Loucy (cell line): ENCODE results near the gene VWA5B2.

Source experiments
- H2AFZ ChIP-seq: fragments of 200-600 bp; sonication (generic); 2 replicates; pipeline ENCODE4 v1.6.0; 2016; ENCODE audit warnings: antibody characterized with exemption, mild to moderate bottlenecking, low read length, moderate library complexity
- H3F3A ChIP-seq: fragments of 200-600 bp; 2 replicates; pipeline ENCODE4 v1.6.0; 2016; ENCODE audit warnings: antibody characterized with exemption, low read depth, mild to moderate bottlenecking
- H3K27me3 ChIP-seq: fragments of 200-600 bp; sonication (generic); 2 replicates; pipeline ENCODE4 v1.6.1; 2014; ENCODE audit warnings: low read length, mild to moderate bottlenecking; ENCODE audit not compliant: insufficient read depth, poor library complexity, severe bottlenecking
- H3K36me3 ChIP-seq: fragments of 200-600 bp; sonication (generic); 2 replicates; pipeline ENCODE4 v1.6.1; 2016; ENCODE audit warnings: low read length; ENCODE audit not compliant: insufficient read depth
- H3K4me1 ChIP-seq: fragments of 200-600 bp; sonication (generic); 2 replicates; pipeline ENCODE4 v1.5.1; 2014; ENCODE audit warnings: low read length, mild to moderate bottlenecking; ENCODE audit not compliant: insufficient read depth, poor library complexity, severe bottlenecking
- H3K4me2 ChIP-seq: fragments of 200-600 bp; sonication (generic); 2 replicates; pipeline ENCODE4 v1.6.0; 2014; ENCODE audit warnings: antibody characterized with exemption, low read length, low read depth, mild to moderate bottlenecking; ENCODE audit not compliant: poor library complexity, severe bottlenecking
- H3K4me3 ChIP-seq: fragments of 200-600 bp; sonication (generic); 2 replicates; pipeline ENCODE4 v1.5.1; 2014; ENCODE audit warnings: low read length, mild to moderate bottlenecking, mixed read lengths; ENCODE audit not compliant: poor library complexity, severe bottlenecking
- H3K79me2 ChIP-seq: fragments of 200-600 bp; sonication (generic); 2 replicates; pipeline ENCODE4 v1.6.1; 2014; ENCODE audit warnings: low read length; ENCODE audit not compliant: insufficient read depth
- H3K9ac ChIP-seq: fragments of 200-600 bp; sonication (generic); 2 replicates; pipeline ENCODE4 v1.6.0; 2014; ENCODE audit warnings: mild to moderate bottlenecking, low read depth, low read length, moderate library complexity; ENCODE audit not compliant: poor library complexity, severe bottlenecking
- H3K9me2 ChIP-seq: fragments of 200-600 bp; sonication (generic); replicated peaks from 2 replicates; pipeline ENCODE4 v1.6.1; 2016; ENCODE audit warnings: low read depth, low read length, mixed read lengths
- H3K9me3 ChIP-seq: fragments of 200-600 bp; sonication (generic); 2 replicates; pipeline ENCODE4 v1.6.1; 2014; ENCODE audit warnings: mild to moderate bottlenecking, antibody characterized with exemption, low read length, low read depth; ENCODE audit not compliant: insufficient read depth
- H4K20me1 ChIP-seq: fragments of 200-600 bp; sonication (generic); 2 replicates; pipeline ENCODE4 v1.6.0; 2014; ENCODE audit warnings: antibody characterized with exemption, low read length, mild to moderate bottlenecking; ENCODE audit not compliant: insufficient read depth, poor library complexity, severe bottlenecking
- EZH2phosphoT487 ChIP-seq: fragments of 200-600 bp; IDR thresholded peaks from 2 replicates; pipeline ENCODE4 v1.6.1; 2018; ENCODE audit warnings: antibody characterized with exemption, mild to moderate bottlenecking, moderate library complexity, borderline replicate concordance
- TF ChIP-seq, protein P1 (sequence below): fragments of 200-600 bp; sonication (generic); conservative IDR thresholded peaks from 2 replicates; pipeline ENCODE4 v1.5.1; 2014; ENCODE audit warnings: mild to moderate bottlenecking, antibody characterized with exemption, low read length

VWA5B2 gene

DNA sequence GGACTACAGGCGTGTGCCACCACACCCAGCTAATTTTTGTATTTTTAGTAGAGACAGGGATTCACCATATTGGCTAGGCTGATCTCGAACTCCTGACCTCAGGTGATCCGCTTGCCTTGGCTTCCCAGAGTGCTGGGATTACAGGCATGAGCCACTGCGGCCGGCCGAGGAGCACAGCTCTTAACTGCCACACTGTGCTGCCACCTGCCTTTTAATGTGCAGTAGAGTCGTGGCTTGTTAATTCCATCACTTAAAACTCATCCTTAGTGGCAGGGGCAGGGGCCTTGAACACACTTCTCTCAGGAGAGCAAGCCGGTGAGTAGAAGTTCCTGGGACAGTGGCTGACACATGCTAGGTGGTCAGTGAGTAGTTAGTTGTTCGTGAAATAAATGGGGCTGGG, 30.9 kb upstream of the VWA5B2 start:
- Histone ChIP-seq H3F3A (no peaks in the 10 kb centered on the region), H2AFZ (no peak overlapping the region), H3K27me3 (no peaks in the 10 kb centered on the region), H3K9me3 (no peaks in the 10 kb centered on the region), H3K4me2 (no peak overlapping the region), H3K79me2 (no peaks in the 10 kb centered on the region), H3K4me1 (no peaks in the 10 kb centered on the region), H4K20me1 (no peaks in the 10 kb centered on the region), H3K36me3 (peaks cover 16% of the 10 kb centered on the region; the same call in 1 of the 2 replicates), H3K9ac (no peak overlapping the region), H3K4me3 (no peak overlapping the region), H3K9me2 (no peaks in the 10 kb centered on the region)
- no peak for TF ChIP-seq EZH2phosphoT487
- TF ChIP-seq, protein P1, sequence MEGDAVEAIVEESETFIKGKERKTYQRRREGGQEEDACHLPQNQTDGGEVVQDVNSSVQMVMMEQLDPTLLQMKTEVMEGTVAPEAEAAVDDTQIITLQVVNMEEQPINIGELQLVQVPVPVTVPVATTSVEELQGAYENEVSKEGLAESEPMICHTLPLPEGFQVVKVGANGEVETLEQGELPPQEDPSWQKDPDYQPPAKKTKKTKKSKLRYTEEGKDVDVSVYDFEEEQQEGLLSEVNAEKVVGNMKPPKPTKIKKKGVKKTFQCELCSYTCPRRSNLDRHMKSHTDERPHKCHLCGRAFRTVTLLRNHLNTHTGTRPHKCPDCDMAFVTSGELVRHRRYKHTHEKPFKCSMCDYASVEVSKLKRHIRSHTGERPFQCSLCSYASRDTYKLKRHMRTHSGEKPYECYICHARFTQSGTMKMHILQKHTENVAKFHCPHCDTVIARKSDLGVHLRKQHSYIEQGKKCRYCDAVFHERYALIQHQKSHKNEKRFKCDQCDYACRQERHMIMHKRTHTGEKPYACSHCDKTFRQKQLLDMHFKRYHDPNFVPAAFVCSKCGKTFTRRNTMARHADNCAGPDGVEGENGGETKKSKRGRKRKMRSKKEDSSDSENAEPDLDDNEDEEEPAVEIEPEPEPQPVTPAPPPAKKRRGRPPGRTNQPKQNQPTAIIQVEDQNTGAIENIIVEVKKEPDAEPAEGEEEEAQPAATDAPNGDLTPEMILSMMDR: no peak

DNA sequence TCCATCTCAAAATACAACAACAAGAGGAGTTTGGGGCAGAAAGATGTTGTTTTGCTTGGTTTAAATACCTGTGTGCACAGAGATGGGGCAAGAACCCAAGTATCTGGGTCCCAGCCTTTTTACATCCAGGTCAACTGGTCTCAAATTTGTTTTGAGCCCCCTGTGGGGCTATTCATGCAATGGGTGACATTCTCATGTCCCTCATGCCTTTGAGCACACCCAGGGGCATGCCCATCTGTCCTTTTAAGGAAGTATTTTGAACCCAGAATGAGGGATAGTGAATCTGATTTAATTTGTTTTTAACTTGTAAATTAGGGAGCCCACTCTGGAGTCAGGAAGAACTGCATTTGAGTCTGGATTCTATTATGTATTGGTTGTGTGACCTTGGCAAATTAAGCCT, 28.6 kb upstream of the VWA5B2 start:
- no peak overlapping the region for H3K4me2 ChIP-seq
- no peaks in the 10 kb centered on the region for H4K20me1 ChIP-seq
- H3K4me3 ChIP-seq: no peak overlapping the region
- no peak overlapping the region for H2AFZ ChIP-seq
- no peaks in the 10 kb centered on the region for H3K9me3 ChIP-seq
- H3K36me3 ChIP-seq: no peaks in the 10 kb centered on the region
- H3K9me2 ChIP-seq: no peaks in the 10 kb centered on the region
- no peak overlapping the region for H3K9ac ChIP-seq
- TF ChIP-seq, protein P1: no peak
- no peak for TF ChIP-seq EZH2phosphoT487
- no peaks in the 10 kb centered on the region for H3K27me3 ChIP-seq
- H3K4me1 ChIP-seq: no peaks in the 10 kb centered on the region
- H3K79me2 ChIP-seq: no peaks in the 10 kb centered on the region
- H3F3A ChIP-seq: no peaks in the 10 kb centered on the region

DNA sequence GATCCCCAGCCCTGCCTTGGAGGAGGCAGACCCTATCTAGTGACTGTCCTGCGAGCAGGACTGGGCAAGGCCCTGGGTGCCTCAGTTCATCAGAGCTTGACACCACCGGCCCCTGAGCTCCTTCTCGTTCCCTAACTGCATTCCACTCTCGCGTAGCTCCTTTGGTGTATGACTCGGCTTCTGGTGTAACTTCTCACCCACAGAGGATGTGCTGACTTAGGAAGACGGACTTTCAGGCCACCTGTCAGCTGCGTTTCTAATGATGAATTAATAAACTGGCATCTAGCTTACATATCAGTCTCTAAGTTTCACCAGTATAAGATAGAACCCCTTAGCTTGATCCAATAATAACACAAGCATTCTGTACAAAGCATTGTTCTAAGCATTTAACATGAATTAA, 25.9 kb upstream of the VWA5B2 start:
- no peak overlapping the region for H2AFZ ChIP-seq
- H3K4me1 ChIP-seq: no peaks in the 10 kb centered on the region

DNA sequence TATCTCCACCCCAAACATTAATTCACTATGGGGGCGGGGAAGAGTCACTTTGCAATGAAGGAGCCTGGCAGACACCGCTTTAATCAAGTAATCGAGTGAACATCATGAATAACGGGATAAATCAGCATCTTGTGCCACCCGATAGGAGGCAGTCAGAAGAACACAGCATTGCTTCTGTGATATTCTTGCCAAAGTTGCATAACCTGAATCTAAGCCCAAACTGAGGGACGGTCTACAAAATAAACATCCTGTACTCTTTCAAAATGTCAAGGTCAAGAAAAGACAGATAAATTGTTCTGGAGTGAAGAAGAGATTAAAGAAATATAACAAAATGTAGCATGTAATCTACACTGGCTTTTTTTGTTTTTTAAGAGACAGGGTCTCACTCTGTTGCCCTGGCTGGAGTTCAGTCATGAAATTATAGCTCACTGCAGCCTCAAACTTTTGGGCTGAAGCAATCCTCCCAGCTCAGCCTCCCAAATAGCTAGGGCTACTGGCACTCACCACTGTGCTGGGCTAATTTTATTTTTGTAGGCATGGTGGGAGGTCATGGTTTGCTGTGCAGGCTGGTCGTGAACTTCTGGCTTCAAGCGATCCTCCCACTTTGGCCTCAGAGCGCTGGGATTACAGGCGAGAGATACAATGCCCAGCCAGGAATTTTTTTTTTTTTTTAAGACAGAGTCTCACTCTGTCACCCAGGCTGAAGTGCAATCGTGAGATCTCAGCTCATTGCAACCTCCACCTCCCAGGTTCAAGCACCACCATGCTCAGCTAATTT, 20.1 kb upstream of the VWA5B2 start:
- Histone ChIP-seq H3K9me3 (no peaks in the 10 kb centered on the region), H3K79me2 (no peaks in the 10 kb centered on the region), H3K36me3 (no peaks in the 10 kb centered on the region), H3K9me2 (no peaks in the 10 kb centered on the region), H3K4me2 (no peak overlapping the region), H3K4me1 (no peaks in the 10 kb centered on the region), H3F3A (no peaks in the 10 kb centered on the region), H3K4me3 (no peak overlapping the region), H4K20me1 (no peaks in the 10 kb centered on the region), H3K27me3 (no peaks in the 10 kb centered on the region), H2AFZ (no peak overlapping the region), H3K9ac (no peak overlapping the region)
- TF ChIP-seq EZH2phosphoT487: no peak
- TF ChIP-seq, protein P1: no peak

More for the DNA sequence above, 25.9 kb upstream of the VWA5B2 start:
- Histone ChIP-seq H3K4me3 (no peak overlapping the region), H4K20me1 (no peaks in the 10 kb centered on the region), H3K4me2 (no peak overlapping the region), H3K36me3 (no peaks in the 10 kb centered on the region), H3F3A (no peaks in the 10 kb centered on the region), H3K9me2 (no peaks in the 10 kb centered on the region), H3K9me3 (no peaks in the 10 kb centered on the region), H3K79me2 (no peaks in the 10 kb centered on the region), H3K9ac (no peak overlapping the region), H3K27me3 (no peaks in the 10 kb centered on the region)
- no peak for TF ChIP-seq EZH2phosphoT487
